ENCODE measurements around the gene KIF5A. TPM values are rescaled to one million over a fixed set of nuclear protein-coding genes. Genes with fewer than 3 reads are reported as not detected.

Gene KIF5A
- polyA plus RNA-seq, 3 donors: 0.01 TPM; not detected in 2

GRCh38 chr12:57563358-57563757 lies 13.5 kb downstream of the KIF5A start:
- no peak overlapping the region for H3K4me3 ChIP-seq (replicated peaks in 1 of 3; ENCODE audit: low read depth in 2 of 3, low read length in 3 of 3)
- peaks cover 0 to 10% of the 10 kb centered on the region in 2 donors for H3K27me3 ChIP-seq (ENCODE audit: control insufficient read depth in 2 of 2, insufficient read depth in 2 of 2, low read length in 2 of 2)
- no peak overlapping the region for H3K4me2 ChIP-seq (replicated peaks; ENCODE audit: extremely low read depth, low read length, poor library complexity, severe bottlenecking)
- H2AFZ ChIP-seq (ENCODE audit: insufficient read depth, low read depth, low read length, poor library complexity, severe bottlenecking): no peak overlapping the region
- intact Hi-C loops (cut with micrococcal nuclease): no loop called here
- H3K9ac ChIP-seq (ENCODE audit: insufficient read depth, low read length, poor library complexity, severe bottlenecking): no peak overlapping the region
- WGBS (ENCODE audit: insufficient coverage): no CpG with 5 or more reads among the region's 4 CpGs
- Mint-ChIP-seq H3K4me1 (no peaks in the 10 kb centered on the region), H3K27ac (no peak overlapping the region), H3K4me3 (no peak overlapping the region), H3K27me3 (ENCODE audit: low read depth in 3 of 3) (peaks cover 16 to 27% (median 27%) of the 10 kb centered on the region in 3 donors), H3K9me3 (peaks cover 0 to 2% (median 0%) of the 10 kb centered on the region in 7 donors), H3K36me3 (no peaks in the 10 kb centered on the region)
- H3K27ac ChIP-seq (ENCODE audit: low read depth in 1 of 2, low read length in 2 of 2): no peak overlapping the region
- DNase-seq: no peak
- no peaks in the 10 kb centered on the region for H3K36me3 ChIP-seq (replicated peaks in 1 of 2; ENCODE audit: control insufficient read depth in 1 of 2, insufficient read depth in 2 of 2, low read length in 2 of 2)
- no peaks in the 10 kb centered on the region for H3K79me2 ChIP-seq (ENCODE audit: insufficient read depth, low read length)
- no peaks in the 10 kb centered on the region for H3K9me3 ChIP-seq (replicated peaks in 1 of 2; ENCODE audit: control insufficient read depth in 1 of 2, insufficient read depth in 1 of 2, low read length in 2 of 2)
- TF ChIP-seq CTCF (IDR thresholded peaks at IDR 0.05): no peak
- H4K20me1 ChIP-seq (ENCODE audit: insufficient read depth, low read length): no peaks in the 10 kb centered on the region
- no peaks in the 10 kb centered on the region for H3K4me1 ChIP-seq (ENCODE audit: control insufficient read depth in 1 of 2, insufficient read depth in 2 of 2, low read length in 2 of 2)

- H3K4me2 ChIP-seq (replicated peaks; ENCODE audit: extremely low read depth, low read length, poor library complexity, severe bottlenecking): no peak overlapping the region
- H3K9me3 Mint-ChIP-seq: peaks cover 0 to 2% (median 0%) of the 10 kb centered on the region in 7 donors
- no peaks in the 10 kb centered on the region for H3K36me3 ChIP-seq (replicated peaks in 1 of 2; ENCODE audit: control insufficient read depth in 1 of 2, insufficient read depth in 2 of 2, low read length in 2 of 2)
- H3K4me1 Mint-ChIP-seq: no peaks in the 10 kb centered on the region
- no peaks in the 10 kb centered on the region for H3K9me3 ChIP-seq (replicated peaks in 1 of 2; ENCODE audit: control insufficient read depth in 1 of 2, insufficient read depth in 1 of 2, low read length in 2 of 2)
- no peak overlapping the region for H3K4me3 ChIP-seq (replicated peaks in 1 of 3; ENCODE audit: low read depth in 2 of 3, low read length in 3 of 3)
- peaks cover 0 to 10% of the 10 kb centered on the region in 2 donors for H3K27me3 ChIP-seq (ENCODE audit: control insufficient read depth in 2 of 2, insufficient read depth in 2 of 2, low read length in 2 of 2)
- no peaks in the 10 kb centered on the region for H3K79me2 ChIP-seq (ENCODE audit: insufficient read depth, low read length)
- H3K9ac ChIP-seq (ENCODE audit: insufficient read depth, low read length, poor library complexity, severe bottlenecking): no peak overlapping the region
- H2AFZ ChIP-seq (ENCODE audit: insufficient read depth, low read depth, low read length, poor library complexity, severe bottlenecking): no peak overlapping the region
- H3K4me1 ChIP-seq (ENCODE audit: control insufficient read depth in 1 of 2, insufficient read depth in 2 of 2, low read length in 2 of 2): no peaks in the 10 kb centered on the region
- no peak overlapping the region for H3K27ac ChIP-seq (ENCODE audit: low read depth in 1 of 2, low read length in 2 of 2)
- H3K4me3 Mint-ChIP-seq: peak overlapping the region in 1 of 2 donors; percentile 8
- peaks cover 16 to 27% (median 25%) of the 10 kb centered on the region in 3 donors for H3K27me3 Mint-ChIP-seq (ENCODE audit: low read depth in 3 of 3)
- DNase-seq: no peak
- intact Hi-C loops (cut with micrococcal nuclease): no loop called here
- TF ChIP-seq CTCF (IDR thresholded peaks at IDR 0.05): no peak
- H3K36me3 Mint-ChIP-seq: no peaks in the 10 kb centered on the region
- peak overlapping the region in 1 of 7 donors; percentile 16 for H3K27ac Mint-ChIP-seq
- no peaks in the 10 kb centered on the region for H4K20me1 ChIP-seq (ENCODE audit: insufficient read depth, low read length)
- WGBS (ENCODE audit: insufficient coverage): 82% methylated on average over 1 of the region's 7 CpGs
Observed at GRCh38 chr12:57564178-57564740, 14.4 kb downstream of the KIF5A start.

Data from CD14-positive monocyte (primary cell).